ENCODE data around the gene RALGPS2. TPM values are rescaled to one million over a fixed set of nuclear protein-coding genes. Genes with fewer than 3 reads are reported as not detected.

RALGPS2 gene
- total RNA-seq, 4 donors from 2014 or later, result 4.3 to 30.8 (median 16.8) TPM

- Histone ChIP-seq H3K4me1 (peaks cover 0 to 13% (median 0%) of the 10 kb centered on the region in 4 donors), H3K27ac (no peak overlapping the region), H3K36me3 (peaks cover 0 to 6% (median 5%) of the 10 kb centered on the region in 3 donors), H3K27me3 (no peaks in the 10 kb centered on the region), H3K4me3 (no peak overlapping the region), H3K9me3 (no peaks in the 10 kb centered on the region)
- no peak for TF ChIP-seq POLR2A (IDR thresholded peaks at IDR 0.05)
- TF ChIP-seq CTCF (IDR thresholded peaks at IDR 0.05), result no peak
- no peak for TF ChIP-seq EP300 (IDR thresholded peaks at IDR 0.05)
- no peak for DNase-seq (ENCODE audit: low spot score in 2 of 2)
- 76 to 82% methylated on average over 6 of the region's 6 CpGs for WGBS, 2 donors
Measured at GRCh38 chr1:178918308-178918707, 193.3 kb downstream of the RALGPS2 start.

DNA sequence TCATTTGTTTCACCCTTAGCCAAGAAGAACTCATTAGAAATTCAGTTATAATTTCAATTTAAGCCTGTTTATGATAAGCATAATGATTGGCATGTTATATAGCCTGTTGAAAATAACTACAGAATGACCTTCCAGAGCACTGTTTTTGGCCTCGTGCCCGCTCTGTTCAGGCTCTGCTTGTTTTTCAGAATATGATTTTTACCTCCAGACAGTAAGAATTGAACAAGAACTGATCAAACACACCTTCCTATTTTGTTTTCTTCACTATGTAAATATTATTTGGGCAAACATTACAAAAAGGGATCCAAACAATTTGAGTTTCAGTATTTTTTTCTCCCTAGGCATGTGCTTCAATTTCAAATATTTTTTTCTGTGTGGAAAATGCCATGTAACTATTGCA, 193.9 kb downstream of the RALGPS2 start:
- WGBS, 2 donors, result 54 to 62% methylated on average over 2 of the region's 2 CpGs
- Histone ChIP-seq H3K27ac (no peak overlapping the region), H3K36me3 (peaks cover 0 to 6% (median 5%) of the 10 kb centered on the region in 3 donors), H3K4me3 (no peak overlapping the region), H3K27me3 (no peaks in the 10 kb centered on the region), H3K4me1 (peaks cover 0 to 13% (median 0%) of the 10 kb centered on the region in 4 donors), H3K9me3 (no peaks in the 10 kb centered on the region)
- no peak for DNase-seq (ENCODE audit: low spot score in 2 of 2)
- TF ChIP-seq EP300 (IDR thresholded peaks at IDR 0.05) (no peak), POLR2A (IDR thresholded peaks at IDR 0.05) (no peak), CTCF (IDR thresholded peaks at IDR 0.05) (no peak)

GRCh38 chr1:178919581-178919980, 194.5 kb downstream of the RALGPS2 start:
- peaks cover 0 to 6% (median 5%) of the 10 kb centered on the region in 3 donors for H3K36me3 ChIP-seq
- H3K27me3 ChIP-seq, result no peaks in the 10 kb centered on the region
- H3K9me3 ChIP-seq, result peaks cover 0 to 6% (median 0%) of the 10 kb centered on the region in 4 donors
- no peak for DNase-seq (ENCODE audit: low spot score in 2 of 2)
- WGBS, 2 donors, result 87 to 89% methylated on average over 2 of the region's 2 CpGs
- TF ChIP-seq CTCF (IDR thresholded peaks at IDR 0.05), result no peak
- no peak for TF ChIP-seq EP300 (IDR thresholded peaks at IDR 0.05)
- no peak for TF ChIP-seq POLR2A (IDR thresholded peaks at IDR 0.05)
- H3K27ac ChIP-seq, result no peak overlapping the region
- peaks cover 0 to 13% (median 0%) of the 10 kb centered on the region in 4 donors for H3K4me1 ChIP-seq
- no peak overlapping the region for H3K4me3 ChIP-seq

DNA sequence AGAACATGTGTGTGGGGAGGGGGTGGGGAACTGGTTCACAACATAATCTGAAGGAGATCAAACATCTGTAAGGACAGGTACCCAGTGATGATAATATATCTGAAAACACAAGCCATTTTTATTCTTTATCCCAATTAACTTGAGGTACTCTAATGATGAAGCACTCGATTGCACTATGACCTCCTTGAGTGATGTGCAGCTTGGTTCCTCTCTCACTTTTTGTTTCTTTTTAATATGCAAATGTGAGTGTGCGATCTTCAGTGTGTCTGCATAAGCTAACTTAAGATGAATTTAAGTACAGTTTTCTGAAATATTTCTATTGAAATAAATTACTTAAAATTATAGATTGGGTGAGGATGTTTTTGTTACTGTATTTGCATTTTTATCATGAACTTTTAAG, 196.5 kb downstream of the RALGPS2 start:
- H3K27me3 ChIP-seq, result no peaks in the 10 kb centered on the region
- H3K27ac ChIP-seq, result no peak overlapping the region
- peaks cover 0 to 16% (median 0%) of the 10 kb centered on the region in 4 donors for H3K9me3 ChIP-seq
- 91 to 93% methylated on average over 2 of the region's 2 CpGs for WGBS, 2 donors
- H3K36me3 ChIP-seq, result peaks cover 0 to 5% (median 2%) of the 10 kb centered on the region in 3 donors
- no peak for DNase-seq (ENCODE audit: low spot score in 2 of 2)
- TF ChIP-seq CTCF (IDR thresholded peaks at IDR 0.05), result no peak
- no peak for TF ChIP-seq POLR2A (IDR thresholded peaks at IDR 0.05)
- no peak for TF ChIP-seq EP300 (IDR thresholded peaks at IDR 0.05)
- H3K4me1 ChIP-seq, result peaks cover 0 to 13% (median 0%) of the 10 kb centered on the region in 4 donors
- H3K4me3 ChIP-seq, result no peak overlapping the region

DNA sequence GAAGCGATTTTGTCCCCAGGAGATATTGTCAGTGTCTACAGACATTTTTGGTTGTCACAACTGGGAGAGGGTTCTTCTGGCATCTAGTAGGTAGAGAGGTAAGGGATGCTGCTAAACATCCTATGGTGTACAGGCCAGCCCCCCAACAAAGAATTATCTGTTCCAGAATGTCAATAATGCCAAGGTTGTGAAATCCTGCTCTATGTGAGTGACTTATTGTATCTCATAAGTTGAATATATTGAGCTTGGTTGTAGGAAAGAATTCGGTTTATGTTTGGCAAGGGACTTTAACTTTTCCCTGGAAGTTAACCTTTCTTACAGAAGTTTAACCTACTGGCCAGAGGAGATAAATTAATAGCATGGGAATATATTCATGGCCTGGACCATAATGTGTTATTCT, 198.5 kb downstream of the RALGPS2 start:
- whole genome bisulfite sequencing, 2 donors, result 79 to 87% methylated on average over 2 of the region's 2 CpGs
- H3K36me3 ChIP-seq, result peaks cover 0 to 5% (median 0%) of the 10 kb centered on the region in 3 donors
- no peak overlapping the region for H3K27ac ChIP-seq

More for the DNA sequence above, 198.5 kb downstream of the RALGPS2 start:
- no peak for TF ChIP-seq CTCF (IDR thresholded peaks at IDR 0.05)
- TF ChIP-seq EP300 (IDR thresholded peaks at IDR 0.05), result no peak
- TF ChIP-seq POLR2A (IDR thresholded peaks at IDR 0.05), result no peak
- no peak for DNase-seq (ENCODE audit: low spot score in 2 of 2)
- Histone ChIP-seq H3K4me3 (no peak overlapping the region), H3K27me3 (no peaks in the 10 kb centered on the region), H3K4me1 (peaks cover 0 to 18% (median 0%) of the 10 kb centered on the region in 4 donors), H3K9me3 (peaks cover 0 to 16% (median 0%) of the 10 kb centered on the region in 4 donors)

Measured in tibial nerve (tissue), 4 donors.